ENCODE data around the gene FANCI. TPM values are rescaled to one million over a fixed set of nuclear protein-coding genes. Genes with fewer than 3 reads are reported as not detected.

Gene FANCI
- total and polyA plus RNA-seq, 2 of the 13 experiments (the other 11 are each of a cell fraction or from before 2014, with no cell fraction given), result 15.7 to 68.8 TPM

DNA sequence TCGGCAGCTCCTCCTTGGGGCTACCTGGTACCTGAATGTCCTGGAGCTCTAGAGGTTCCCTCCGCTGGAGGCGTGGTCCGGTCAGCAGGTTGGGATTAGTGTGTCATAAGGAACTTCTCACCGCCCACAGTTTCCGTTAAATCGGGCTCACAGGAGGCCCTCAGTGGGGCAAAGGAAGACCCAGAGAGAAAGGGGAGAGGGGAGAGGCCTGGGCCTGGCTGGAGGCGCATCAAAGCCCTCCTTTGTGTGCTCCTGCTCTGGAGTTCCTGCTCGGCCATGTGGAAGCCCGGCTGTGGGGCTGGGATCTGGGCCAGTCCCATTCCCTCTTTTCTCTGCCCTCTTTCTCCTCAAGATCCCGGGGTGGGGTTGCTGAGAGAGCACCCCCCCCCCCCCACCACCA, 22.2 kb upstream of the FANCI start, which contains the start of gene RLBP1:
Gene RLBP1, minus strand, starts transcription at position 37 of the 400 bp plus-strand sequence. CDS start 2,604 bp downstream, outside the sequence.
- POLR2A ChIA-PET, result no interaction called here
- CTCF ChIA-PET (ENCODE audit: low intra/inter-chr PET ratio, low total read pairs), result no interaction called here
- intact Hi-C loops (cut with micrococcal nuclease; ENCODE audit: unreplicated experiment), result no loop called here

More for the DNA sequence above, 22.2 kb upstream of the FANCI start, which contains the start of gene RLBP1:
- peak within 1 kb of the TSS; percentile 54 for H3K4me2 ChIP-seq (ENCODE audit: low read depth, low read length)
- H3K9ac ChIP-seq (ENCODE audit: insufficient read depth, low read depth, low read length), result peak within 1 kb of the TSS; percentile 9; the same call in 1 of the 2 replicates
- TF ChIP-seq MAF1 (CRISPR knock-in tag; IDR thresholded peaks at IDR 0.05; ENCODE audit: borderline replicate concordance), result no peak
- TF ChIP-seq, protein P1, sequence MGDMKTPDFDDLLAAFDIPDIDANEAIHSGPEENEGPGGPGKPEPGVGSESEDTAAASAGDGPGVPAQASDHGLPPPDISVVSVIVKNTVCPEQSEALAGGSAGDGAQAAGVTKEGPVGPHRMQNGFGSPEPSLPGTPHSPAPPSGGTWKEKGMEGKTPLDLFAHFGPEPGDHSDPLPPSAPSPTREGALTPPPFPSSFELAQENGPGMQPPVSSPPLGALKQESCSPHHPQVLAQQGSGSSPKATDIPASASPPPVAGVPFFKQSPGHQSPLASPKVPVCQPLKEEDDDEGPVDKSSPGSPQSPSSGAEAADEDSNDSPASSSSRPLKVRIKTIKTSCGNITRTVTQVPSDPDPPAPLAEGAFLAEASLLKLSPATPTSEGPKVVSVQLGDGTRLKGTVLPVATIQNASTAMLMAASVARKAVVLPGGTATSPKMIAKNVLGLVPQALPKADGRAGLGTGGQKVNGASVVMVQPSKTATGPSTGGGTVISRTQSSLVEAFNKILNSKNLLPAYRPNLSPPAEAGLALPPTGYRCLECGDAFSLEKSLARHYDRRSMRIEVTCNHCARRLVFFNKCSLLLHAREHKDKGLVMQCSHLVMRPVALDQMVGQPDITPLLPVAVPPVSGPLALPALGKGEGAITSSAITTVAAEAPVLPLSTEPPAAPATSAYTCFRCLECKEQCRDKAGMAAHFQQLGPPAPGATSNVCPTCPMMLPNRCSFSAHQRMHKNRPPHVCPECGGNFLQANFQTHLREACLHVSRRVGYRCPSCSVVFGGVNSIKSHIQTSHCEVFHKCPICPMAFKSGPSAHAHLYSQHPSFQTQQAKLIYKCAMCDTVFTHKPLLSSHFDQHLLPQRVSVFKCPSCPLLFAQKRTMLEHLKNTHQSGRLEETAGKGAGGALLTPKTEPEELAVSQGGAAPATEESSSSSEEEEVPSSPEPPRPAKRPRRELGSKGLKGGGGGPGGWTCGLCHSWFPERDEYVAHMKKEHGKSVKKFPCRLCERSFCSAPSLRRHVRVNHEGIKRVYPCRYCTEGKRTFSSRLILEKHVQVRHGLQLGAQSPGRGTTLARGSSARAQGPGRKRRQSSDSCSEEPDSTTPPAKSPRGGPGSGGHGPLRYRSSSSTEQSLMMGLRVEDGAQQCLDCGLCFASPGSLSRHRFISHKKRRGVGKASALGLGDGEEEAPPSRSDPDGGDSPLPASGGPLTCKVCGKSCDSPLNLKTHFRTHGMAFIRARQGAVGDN (CRISPR knock-in tag; IDR thresholded peaks at IDR 0.05), result peak; percentile 24; the same call in 1 of the 2 replicates
- TF ChIP-seq ZEB1 (IDR thresholded peaks at IDR 0.05; ENCODE audit: insufficient replicate concordance, low read depth), result peak; percentile 43
- TF ChIP-seq, protein P2, sequence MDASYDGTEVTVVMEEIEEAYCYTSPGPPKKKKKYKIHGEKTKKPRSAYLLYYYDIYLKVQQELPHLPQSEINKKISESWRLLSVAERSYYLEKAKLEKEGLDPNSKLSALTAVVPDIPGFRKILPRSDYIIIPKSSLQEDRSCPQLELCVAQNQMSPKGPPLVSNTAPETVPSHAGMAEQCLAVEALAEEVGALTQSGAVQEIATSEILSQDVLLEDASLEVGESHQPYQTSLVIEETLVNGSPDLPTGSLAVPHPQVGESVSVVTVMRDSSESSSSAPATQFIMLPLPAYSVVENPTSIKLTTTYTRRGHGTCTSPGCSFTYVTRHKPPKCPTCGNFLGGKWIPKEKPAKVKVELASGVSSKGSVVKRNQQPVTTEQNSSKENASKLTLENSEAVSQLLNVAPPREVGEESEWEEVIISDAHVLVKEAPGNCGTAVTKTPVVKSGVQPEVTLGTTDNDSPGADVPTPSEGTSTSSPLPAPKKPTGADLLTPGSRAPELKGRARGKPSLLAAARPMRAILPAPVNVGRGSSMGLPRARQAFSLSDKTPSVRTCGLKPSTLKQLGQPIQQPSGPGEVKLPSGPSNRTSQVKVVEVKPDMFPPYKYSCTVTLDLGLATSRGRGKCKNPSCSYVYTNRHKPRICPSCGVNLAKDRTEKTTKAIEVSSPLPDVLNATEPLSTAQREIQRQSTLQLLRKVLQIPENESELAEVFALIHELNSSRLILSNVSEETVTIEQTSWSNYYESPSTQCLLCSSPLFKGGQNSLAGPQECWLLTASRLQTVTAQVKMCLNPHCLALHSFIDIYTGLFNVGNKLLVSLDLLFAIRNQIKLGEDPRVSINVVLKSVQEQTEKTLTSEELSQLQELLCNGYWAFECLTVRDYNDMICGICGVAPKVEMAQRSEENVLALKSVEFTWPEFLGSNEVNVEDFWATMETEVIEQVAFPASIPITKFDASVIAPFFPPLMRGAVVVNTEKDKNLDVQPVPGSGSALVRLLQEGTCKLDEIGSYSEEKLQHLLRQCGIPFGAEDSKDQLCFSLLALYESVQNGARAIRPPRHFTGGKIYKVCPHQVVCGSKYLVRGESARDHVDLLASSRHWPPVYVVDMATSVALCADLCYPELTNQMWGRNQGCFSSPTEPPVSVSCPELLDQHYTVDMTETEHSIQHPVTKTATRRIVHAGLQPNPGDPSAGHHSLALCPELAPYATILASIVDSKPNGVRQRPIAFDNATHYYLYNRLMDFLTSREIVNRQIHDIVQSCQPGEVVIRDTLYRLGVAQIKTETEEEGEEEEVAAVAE (CRISPR knock-in tag; IDR thresholded peaks at IDR 0.05; ENCODE audit: borderline replicate concordance), result no peak
- no peak for TF ChIP-seq PAF1 (CRISPR knock-in tag; IDR thresholded peaks at IDR 0.05)
- peak; percentile 36; the same call in 1 of the 2 replicates for TF ChIP-seq ZFX (CRISPR knock-in tag; IDR thresholded peaks at IDR 0.05; ENCODE audit: low read depth)
- TF ChIP-seq, protein P3, sequence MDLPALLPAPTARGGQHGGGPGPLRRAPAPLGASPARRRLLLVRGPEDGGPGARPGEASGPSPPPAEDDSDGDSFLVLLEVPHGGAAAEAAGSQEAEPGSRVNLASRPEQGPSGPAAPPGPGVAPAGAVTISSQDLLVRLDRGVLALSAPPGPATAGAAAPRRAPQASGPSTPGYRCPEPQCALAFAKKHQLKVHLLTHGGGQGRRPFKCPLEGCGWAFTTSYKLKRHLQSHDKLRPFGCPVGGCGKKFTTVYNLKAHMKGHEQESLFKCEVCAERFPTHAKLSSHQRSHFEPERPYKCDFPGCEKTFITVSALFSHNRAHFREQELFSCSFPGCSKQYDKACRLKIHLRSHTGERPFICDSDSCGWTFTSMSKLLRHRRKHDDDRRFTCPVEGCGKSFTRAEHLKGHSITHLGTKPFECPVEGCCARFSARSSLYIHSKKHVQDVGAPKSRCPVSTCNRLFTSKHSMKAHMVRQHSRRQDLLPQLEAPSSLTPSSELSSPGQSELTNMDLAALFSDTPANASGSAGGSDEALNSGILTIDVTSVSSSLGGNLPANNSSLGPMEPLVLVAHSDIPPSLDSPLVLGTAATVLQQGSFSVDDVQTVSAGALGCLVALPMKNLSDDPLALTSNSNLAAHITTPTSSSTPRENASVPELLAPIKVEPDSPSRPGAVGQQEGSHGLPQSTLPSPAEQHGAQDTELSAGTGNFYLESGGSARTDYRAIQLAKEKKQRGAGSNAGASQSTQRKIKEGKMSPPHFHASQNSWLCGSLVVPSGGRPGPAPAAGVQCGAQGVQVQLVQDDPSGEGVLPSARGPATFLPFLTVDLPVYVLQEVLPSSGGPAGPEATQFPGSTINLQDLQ (CRISPR knock-in tag; IDR thresholded peaks at IDR 0.05), result 0 out of 2 replicates have a peak, but pooled peaks have one; percentile 31
- TF ChIP-seq ZSCAN29 (CRISPR knock-in tag; conservative IDR thresholded peaks at IDR 0.05), result no peak
- in situ Hi-C loops (cut with HindIII; ENCODE audit: extremely low pct_ligation_motif_present, low pct_unique_long_range_greater_than_20kb), result no loop called here
- no peak for DNase-seq (ENCODE audit: low spot score)
- no peaks in the 10 kb centered on the region for H3K9me3 ChIP-seq (ENCODE audit: low read length)
- peaks cover 15% of the 10 kb centered on the region; the same call in 1 of the 2 replicates for H3K4me1 ChIP-seq (ENCODE audit: insufficient read depth, low read length)
- no TSS peak for BruUV-seq (replicated peaks)
- H3K4me3 ChIP-seq (replicated peaks in 1 of 3; ENCODE audit: insufficient read depth in 1 of 3, low read depth in 2 of 3, low read length in 3 of 3), result peak within 1 kb of the TSS; percentile 11 to 55 (median 33); a peak in 2 of 6 replicates
- WGBS (ENCODE audit: low lambda C conversion rate), result 17% methylated on average over 1 of the region's 11 CpGs
- H3K36me3 ChIP-seq (replicated peaks in 1 of 2; ENCODE audit: control insufficient read depth in 1 of 2, insufficient read depth in 2 of 2, low read length in 2 of 2), result no peaks in the 10 kb centered on the region
- H3K27ac ChIP-seq (ENCODE audit: extremely low read length, insufficient read depth, low read length), result no peak within 1 kb of the TSS
- FAIRE-seq, result no peak
- H3K27me3 ChIP-seq (ENCODE audit: control insufficient read depth in 1 of 2, insufficient read depth in 2 of 2, low read length in 2 of 2), result no peaks in the 10 kb centered on the region; a peak in 1 of 5 replicates
- no peaks in the 10 kb centered on the region for H4K20me1 ChIP-seq (ENCODE audit: insufficient read depth, low read length)
- no peak within 1 kb of the TSS for H2AFZ ChIP-seq (ENCODE audit: low read length)
- H3K79me2 ChIP-seq (ENCODE audit: insufficient read depth, low read length), result no peaks in the 10 kb centered on the region
- peak; percentile 72 for ATAC-seq

All from HepG2 (cell line).